GM12878 (cell line): ENCODE data around the gene AK5. TPM values are rescaled to one million over a fixed set of nuclear protein-coding genes. Genes with fewer than 3 reads are reported as not detected.

Source experiments
- ATAC-seq: fragments of 200-7000 bp; cut with Tn5 transposase; 3 replicates; pipeline ENCODE4 v1.9.1; 2020; ENCODE audit warnings: mild to moderate bottlenecking, moderate library complexity
- BruUV-seq: library from RNA; stranded (reverse); fragments of 400-500 nt; replicated peaks from 2 replicates; lab custom pipeline; 2021; lab: Mats Ljungman, UMichigan
- CTCF ChIA-PET: fragments of 300-600 bp; sonication (Branson Sonifier 250); formaldehyde crosslinking; extraction: SDS; loops from one replicate; lab custom pipeline; 2021; ENCODE audit warnings: inconsistent platforms; lab: Yijun Ruan, JAX
- POLR2A ChIA-PET: fragments of 350-600 bp; formaldehyde crosslinking; extraction: SDS; loops from one replicate; lab custom pipeline; 2021; ENCODE audit warnings: inconsistent platforms; lab: Charles Lee
- RAD21 ChIA-PET: fragments of 300-600 bp; sonication (Branson Sonifier 250); formaldehyde crosslinking; loops from one replicate; lab custom pipeline; 2023; ENCODE audit warnings: antibody characterized with exemption; ENCODE audit not compliant: unreplicated experiment; lab: Charles Lee
- SMC1A ChIA-PET: fragments of 300-600 bp; sonication (Branson Sonifier 250); formaldehyde crosslinking; loops from one replicate; lab custom pipeline; 2023; ENCODE audit not compliant: unreplicated experiment, uncharacterized antibody; lab: Charles Lee
- DNase-seq: peaks from one replicate; pipeline ENCODE4 v3.0.0-alpha.2; 2011; ENCODE audit warnings: low read depth, low spot score
- FAIRE-seq: peaks from 3 replicates; lab custom pipeline; 2011; peaks lifted over from hg19 to GRCh38; lab: Jason Lieb, UNC
- H2AFZ ChIP-seq: 2 replicates; pipeline ENCODE4 v1.6.0; 2011; ENCODE audit warnings: low read depth, low read length, control low read depth; ENCODE audit not compliant: control insufficient read depth
- H3K27ac ChIP-seq: 2 replicates; pipeline ENCODE4 v1.5.1; 2011; ENCODE audit warnings: control low read depth; ENCODE audit not compliant: control insufficient read depth, insufficient read depth
- H3K27me3 ChIP-seq, 2 experiments: replicated peaks in 1 of 2; 2 replicates each; pipeline versions ENCODE4 v1.6.0 to v1.6.1; 2011; ENCODE audit warnings: low read length in 1 of 2; ENCODE audit not compliant: control insufficient read depth in 2 of 2, insufficient read depth in 2 of 2
- H3K36me3 ChIP-seq, 2 experiments: 2 replicates each; pipeline ENCODE4 v1.5.1; 2011; ENCODE audit warnings: low read length in 1 of 2; ENCODE audit not compliant: control insufficient read depth in 2 of 2, insufficient read depth in 2 of 2
- H3K4me1 ChIP-seq: 2 replicates; pipeline ENCODE4 v1.6.1; 2011; ENCODE audit warnings: mild to moderate bottlenecking, low read length, moderate library complexity, mixed read lengths; ENCODE audit not compliant: control insufficient read depth, insufficient read depth
- H3K4me2 ChIP-seq: 2 replicates; pipeline ENCODE4 v1.6.0; 2011; ENCODE audit warnings: control low read depth; ENCODE audit not compliant: control insufficient read depth, insufficient read depth
- H3K4me3 ChIP-seq: fragments of 200-600 bp; sonication (generic); 2 replicates; pipeline ENCODE4 v1.5.1; 2016
- H3K79me2 ChIP-seq: 2 replicates; pipeline ENCODE4 v1.6.0; 2011; ENCODE audit warnings: low read length; ENCODE audit not compliant: control insufficient read depth, insufficient read depth
- H3K9ac ChIP-seq: 2 replicates; pipeline ENCODE4 v1.8.0; 2011; ENCODE audit warnings: low read length, control low read depth, mixed read lengths; ENCODE audit not compliant: control insufficient read depth, insufficient read depth
- H3K9me3 ChIP-seq: replicated peaks from 3 replicates; pipeline ENCODE4 v1.5.1; 2011; ENCODE audit warnings: mild to moderate bottlenecking, low read length; ENCODE audit not compliant: control insufficient read depth, insufficient read depth
- H4K20me1 ChIP-seq: 2 replicates; pipeline ENCODE4 v1.6.0; 2011; ENCODE audit not compliant: control insufficient read depth, insufficient read depth
- CUX1 ChIP-seq: IDR thresholded peaks from 2 replicates; pipeline ENCODE4 v1.6.1; 2012; ENCODE audit warnings: improper control_type of control experiment, low read depth, low read length; ENCODE audit not compliant: insufficient replicate concordance
- KDM1A ChIP-seq: fragments of 200-600 bp; sonication (generic); IDR thresholded peaks from 2 replicates; pipeline ENCODE4 v1.6.1; 2016; ENCODE audit warnings: borderline replicate concordance
- MTA3 ChIP-seq: IDR thresholded peaks from 2 replicates; pipeline ENCODE4 v1.6.1; 2012; ENCODE audit warnings: low read length, inconsistent platforms, borderline replicate concordance
- NFXL1 ChIP-seq: fragments of 450-650 bp; IDR thresholded peaks from 2 replicates; pipeline ENCODE4 v1.6.1; 2017; ENCODE audit warnings: antibody characterized with exemption, mild to moderate bottlenecking, borderline replicate concordance
- WGBS: methylation state at CpG from one replicate; pipeline ENCODE4 v1.1.6; 2016; ENCODE audit warnings: low lambda C conversion rate; ENCODE audit not compliant: insufficient replicate concordance, insufficient coverage; ENCODE audit errors: missing lambda C conversion rate; 5-methylcytosine and 5-hydroxymethylcytosine counted together
- in situ Hi-C: fragments of 300-500 bp; cut with MboI; formaldehyde crosslinking; loops from 9 replicates; pipeline ENCODE4 v1.14.3; 2018; ENCODE audit warnings: mixed read lengths
- intact Hi-C: fragments of 100-400 bp; cut with micrococcal nuclease; formaldehyde crosslinking; loops from one replicate; pipeline ENCODE4 v1.14.2; 2022; ENCODE audit not compliant: unreplicated experiment
- polyA plus RNA-seq, 11 experiments: library from polyadenylated mRNA; depleted of rRNA in 4 of 11; unstranded in 6 of 11; stranded (reverse) in 5 of 11; fragments of >200 nt; fragmentation: Nextera tagmentation in 4 of 11; fragmentation: Illumina TruSeq in 1 of 11; extraction: Ambion mirVana in 4 of 11; extraction: Trizol in 1 of 11; gene quantifications; 1 replicate in 1 of 11; 2 replicates in 10 of 11; pipeline versions ENCODE4 v1.2.1 to v1.2.3, GENCODE V29; 2011 to 2016; ENCODE audit warnings: inconsistent platforms in 2 of 11, missing spikeins in 2 of 11, low read depth in 1 of 11
- total RNA-seq, 4 experiments: library from RNA; depleted of rRNA in 3 of 4; stranded (reverse); fragments of >200 nt in 3 of 4; fragmentation: Illumina TruSeq in 1 of 4; extraction: Trizol in 1 of 4; gene quantifications; 2 replicates each; pipeline versions ENCODE4 v1.2.1 to v1.2.3, GENCODE V29; 2013 to 2021

Gene AK5
- total and polyA plus RNA-seq, 10 of the 15 experiments (the other 5 are each of a cell fraction or from before 2014, with no cell fraction given): 0.08 to 0.33 TPM; not detected in 8

GRCh38 chr1:77465922-77466321 lies 184.1 kb downstream of the AK5 start:
- ATAC-seq (no peak), DNase-seq (no peak), FAIRE-seq (no peak)
- ChIA-PET CTCF (interaction anchor here (0.5 kb wide), 1 partner anchor 315 kb away, joined by 3 read pairs; no protein-coding TSS in a partner anchor), SMC1A (no interaction called here), RAD21 (no interaction called here), POLR2A (no interaction called here)
- no peak overlapping the region for H3K9ac ChIP-seq
- no peaks in the 10 kb centered on the region for H3K36me3 ChIP-seq
- H3K4me3 ChIP-seq: no peak overlapping the region
- no peaks in the 10 kb centered on the region for H3K9me3 ChIP-seq
- intact Hi-C loops: no loop called here
- H3K79me2 ChIP-seq: no peaks in the 10 kb centered on the region
- no peak overlapping the region for H3K4me2 ChIP-seq
- no peak overlapping the region for H2AFZ ChIP-seq
- H3K27ac ChIP-seq: no peak overlapping the region
- 0 out of 4 replicates have a peak, but pooled peaks cover 0 to 4% of the 10 kb centered on the region in 2 experiments for H3K27me3 ChIP-seq
- WGBS: 50% methylated on average over 5 of the region's 5 CpGs
- in situ Hi-C loops: no loop called here
- no peaks in the 10 kb centered on the region for H4K20me1 ChIP-seq
- H3K4me1 ChIP-seq: no peaks in the 10 kb centered on the region
- BruUV-seq: no TSS peak
- TF ChIP-seq KDM1A: no peak

- intact Hi-C loops: no loop called here
- POLR2A ChIA-PET: no interaction called here
- no peak for FAIRE-seq
These were observed 185.3 kb downstream of the AK5 start for GRCh38 chr1:77467021-77467595.

More at GRCh38 chr1:77467021-77467595, 185.3 kb downstream of the AK5 start:
- Histone ChIP-seq H3K79me2 (no peaks in the 10 kb centered on the region), H3K36me3 (no peaks in the 10 kb centered on the region), H3K4me1 (no peaks in the 10 kb centered on the region), H2AFZ (no peak overlapping the region), H3K9me3 (no peaks in the 10 kb centered on the region), H3K4me3 (no peak overlapping the region), H3K9ac (no peak overlapping the region), H4K20me1 (no peaks in the 10 kb centered on the region), H3K27me3 (0 out of 4 replicates have a peak, but pooled peaks cover 0 to 4% of the 10 kb centered on the region in 2 experiments), H3K4me2 (no peak overlapping the region), H3K27ac (no peak overlapping the region)
- RAD21 ChIA-PET: no interaction called here
- CTCF ChIA-PET: interaction anchor here (0.6 kb wide), 1 partner anchor 66 kb away, joined by 3 read pairs; no protein-coding TSS in a partner anchor
- in situ Hi-C loops: no loop called here
- BruUV-seq: no TSS peak
- TF ChIP-seq MTA3 (no peak), NFXL1 (no peak), CUX1 (no peak)
- SMC1A ChIA-PET: no interaction called here
- ATAC-seq (no peak), DNase-seq (no peak)
- WGBS: 50% methylated on average over 2 of the region's 2 CpGs
